RPMI8226 (cell line): ENCODE measurements around the gene ADAMTS2.

Experiments
- DNase-seq: peaks from one replicate; pipeline ENCODE4 v3.0.0-alpha.2; 2015

The ADAMTS2 gene

DNA sequence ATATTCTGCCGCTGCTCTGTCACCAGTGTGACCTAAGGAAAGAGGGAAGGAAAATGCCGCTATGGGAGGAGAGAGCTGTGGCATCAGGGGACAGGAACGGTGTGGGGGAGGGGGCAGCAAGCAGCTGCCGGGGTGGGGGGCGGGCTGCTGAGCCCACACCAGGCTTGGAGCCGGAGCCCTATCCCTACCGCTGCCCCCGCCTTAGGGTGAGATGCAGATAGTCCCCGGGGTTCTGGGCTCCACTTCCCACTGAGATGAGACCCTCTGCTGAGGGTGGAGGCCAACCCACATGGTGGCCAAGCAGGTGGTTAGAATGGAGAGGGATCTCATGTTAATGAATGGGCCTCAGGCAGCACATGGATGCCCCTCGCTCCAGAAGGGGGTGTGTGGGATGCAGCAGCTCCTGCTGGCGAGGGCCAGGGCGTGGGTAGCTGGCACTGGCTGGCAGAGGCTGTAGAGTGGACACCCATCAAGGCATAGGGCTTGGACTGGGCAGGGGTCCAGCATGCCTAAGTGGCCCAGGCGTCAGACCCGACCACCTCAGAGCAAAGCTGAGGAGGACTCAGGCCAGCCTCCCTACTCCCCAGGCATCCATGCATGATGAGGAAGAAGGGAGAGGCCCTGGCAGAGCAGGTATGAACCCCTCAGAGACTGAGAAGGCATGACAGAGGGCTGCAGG lies 153.6 kb downstream of the ADAMTS2 start:
- DNase-seq, result no peak

DNA sequence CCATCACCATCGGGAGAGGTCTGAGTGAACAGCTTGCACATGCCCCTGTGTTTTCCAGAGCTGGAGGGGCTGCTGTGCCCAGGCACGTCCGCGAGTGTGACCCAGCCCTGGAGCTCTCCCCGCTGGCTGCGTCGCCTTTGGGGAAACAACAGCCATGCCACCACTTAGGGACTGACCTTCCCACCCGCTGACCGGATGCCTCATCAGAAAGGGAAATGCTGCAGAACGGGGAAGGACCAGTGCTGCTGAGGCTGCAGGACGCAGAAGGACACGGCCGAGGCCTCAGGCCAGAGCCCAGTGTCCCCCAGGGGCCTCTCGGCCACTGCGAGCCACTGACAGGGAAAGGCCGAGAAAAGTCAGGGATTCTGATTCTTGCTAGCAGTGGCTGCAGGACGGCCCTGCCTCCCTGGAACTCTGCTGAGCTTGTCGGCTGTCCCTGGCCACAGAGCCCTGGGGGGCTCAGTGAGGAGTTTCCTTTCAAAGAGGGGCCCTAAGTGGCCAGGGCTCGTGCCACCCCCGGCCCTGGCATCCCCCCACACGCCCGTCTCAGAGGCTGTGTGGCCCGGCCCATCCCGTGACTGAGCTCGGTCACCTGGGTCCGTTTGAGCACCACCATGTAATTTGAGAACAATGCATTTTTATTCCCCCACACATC lies 154.3 kb downstream of the ADAMTS2 start:
- no peak for DNase-seq

DNA sequence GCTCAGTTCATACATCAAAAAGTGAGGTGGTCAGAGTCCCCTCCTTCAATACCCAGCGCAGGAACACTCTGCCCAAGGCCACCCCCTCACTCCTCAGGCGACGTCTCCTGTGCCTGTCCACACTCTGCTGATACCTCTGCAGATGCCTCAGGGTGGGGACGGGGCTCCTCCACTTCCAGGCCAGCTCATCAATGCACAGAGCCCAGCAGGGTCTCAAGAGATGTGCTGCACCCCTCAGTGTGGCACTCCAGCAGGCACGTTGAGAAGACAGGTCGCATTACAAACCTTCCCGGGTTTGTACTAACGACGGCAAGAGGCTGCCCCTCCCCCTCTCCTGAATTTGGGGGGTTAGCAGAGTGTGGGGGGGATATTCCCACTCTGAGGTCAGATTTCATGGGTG lies 156.6 kb downstream of the ADAMTS2 start:
- DNase-seq, result no peak

DNA sequence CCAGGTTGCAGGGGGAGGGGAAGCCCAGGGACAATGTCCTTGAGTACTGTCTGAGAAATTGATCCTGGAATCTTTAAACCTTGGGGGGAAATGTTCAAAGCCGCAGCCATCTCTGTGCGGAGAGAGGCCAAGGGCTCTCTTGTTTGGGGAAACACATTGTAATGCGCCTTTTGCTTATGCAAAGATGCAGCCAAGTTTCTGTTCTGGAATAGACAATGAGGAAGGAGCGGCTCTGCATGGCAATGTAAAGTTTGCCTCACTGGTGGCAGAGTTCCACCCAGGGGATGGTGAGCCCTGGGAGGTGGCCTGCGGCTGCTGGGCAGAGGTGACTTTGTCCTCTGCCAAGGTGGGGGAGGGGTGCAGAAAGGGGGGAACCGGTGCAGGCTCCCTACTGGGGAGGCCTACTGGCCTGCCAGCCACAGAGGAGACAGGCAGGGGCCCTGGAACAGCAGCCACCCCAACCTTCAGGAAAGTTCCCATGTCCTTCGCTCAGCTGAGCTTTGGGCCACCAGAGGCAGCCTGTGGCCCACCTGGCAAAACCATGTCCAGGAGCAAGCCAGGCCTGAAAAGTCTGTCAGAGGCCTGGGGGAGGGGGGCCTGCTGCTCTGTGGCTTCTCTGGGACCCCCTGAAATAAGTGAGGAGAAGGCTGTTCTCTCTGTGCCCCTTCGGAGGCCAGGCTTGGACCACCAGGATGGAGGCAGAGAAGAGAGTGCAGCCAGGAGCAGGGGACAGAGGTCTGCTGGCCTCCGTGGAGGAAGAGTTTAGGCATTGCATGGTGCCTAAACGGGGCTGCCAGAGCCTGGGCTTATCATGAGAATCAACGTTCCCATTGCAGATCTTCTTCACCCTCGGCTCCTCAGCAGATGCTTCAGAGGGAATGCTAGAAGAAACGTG lies 157.3 kb downstream of the ADAMTS2 start:
- no peak for DNase-seq

DNA sequence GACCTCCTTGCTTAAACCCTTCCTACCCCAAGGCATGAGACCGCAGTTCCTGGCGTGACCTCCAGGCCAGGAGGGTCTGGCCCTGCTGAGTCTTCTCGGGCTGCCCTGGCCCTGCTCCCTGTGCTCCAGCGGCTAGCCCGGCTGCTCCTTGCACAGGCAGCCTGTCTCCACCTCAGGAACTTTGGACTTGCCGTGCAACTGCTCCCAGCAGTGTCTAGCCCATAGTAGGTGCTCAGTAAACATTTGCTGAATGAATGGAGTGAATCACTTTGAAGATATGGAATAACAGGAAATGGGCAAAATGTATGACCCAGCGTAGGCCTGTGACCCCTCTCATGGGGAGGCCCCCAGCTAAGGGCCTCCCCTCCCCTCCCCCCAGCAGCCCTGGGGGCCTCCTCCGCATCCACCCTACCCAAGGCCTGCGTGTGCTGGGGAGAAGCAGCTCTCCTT lies 158.0 kb downstream of the ADAMTS2 start:
- DNase-seq, result no peak

DNA sequence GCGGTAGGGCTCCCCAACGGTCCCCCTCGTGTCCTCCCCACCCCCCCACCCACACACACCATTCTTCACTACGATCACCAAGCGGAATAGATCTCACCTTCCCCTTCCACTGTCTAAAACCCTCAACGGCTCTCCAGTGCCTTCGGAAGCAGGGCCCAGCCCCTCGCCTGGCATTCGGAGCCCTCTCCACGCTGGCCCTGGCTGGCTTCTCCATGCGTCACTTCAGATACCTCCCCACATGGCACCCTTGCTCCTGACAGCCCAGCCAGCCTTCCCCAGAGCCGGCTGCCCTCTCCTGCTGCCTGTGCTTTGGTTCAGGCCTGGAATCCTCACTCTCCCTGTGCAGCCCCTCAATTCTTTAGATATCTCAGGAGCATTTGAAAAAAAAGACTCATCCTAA lies 158.5 kb downstream of the ADAMTS2 start:
- no peak for DNase-seq

DNA sequence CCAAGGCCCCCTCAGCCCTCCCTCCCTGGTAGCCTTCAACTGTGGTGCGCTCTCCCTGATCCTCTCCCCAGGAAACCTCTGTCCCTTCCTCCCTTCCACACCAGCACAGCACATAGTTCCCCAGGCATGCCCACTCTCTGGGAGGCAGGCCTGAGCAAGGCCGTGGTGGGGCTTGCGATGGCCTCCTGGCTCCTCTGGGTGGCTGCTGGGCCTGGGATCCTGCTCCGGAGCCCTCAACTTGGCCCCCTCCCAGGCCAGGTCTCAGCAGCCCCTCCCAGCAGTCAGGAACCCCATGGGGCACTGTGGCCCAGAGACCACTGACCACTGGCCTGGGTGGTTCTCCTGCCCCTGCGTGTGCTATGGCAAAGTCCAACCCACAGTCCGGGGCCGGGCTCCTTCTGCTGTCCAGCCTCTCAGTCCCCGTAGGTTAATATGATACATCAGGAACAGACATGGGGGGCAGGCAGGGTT lies 159.3 kb downstream of the ADAMTS2 start:
- DNase-seq, result no peak

DNA sequence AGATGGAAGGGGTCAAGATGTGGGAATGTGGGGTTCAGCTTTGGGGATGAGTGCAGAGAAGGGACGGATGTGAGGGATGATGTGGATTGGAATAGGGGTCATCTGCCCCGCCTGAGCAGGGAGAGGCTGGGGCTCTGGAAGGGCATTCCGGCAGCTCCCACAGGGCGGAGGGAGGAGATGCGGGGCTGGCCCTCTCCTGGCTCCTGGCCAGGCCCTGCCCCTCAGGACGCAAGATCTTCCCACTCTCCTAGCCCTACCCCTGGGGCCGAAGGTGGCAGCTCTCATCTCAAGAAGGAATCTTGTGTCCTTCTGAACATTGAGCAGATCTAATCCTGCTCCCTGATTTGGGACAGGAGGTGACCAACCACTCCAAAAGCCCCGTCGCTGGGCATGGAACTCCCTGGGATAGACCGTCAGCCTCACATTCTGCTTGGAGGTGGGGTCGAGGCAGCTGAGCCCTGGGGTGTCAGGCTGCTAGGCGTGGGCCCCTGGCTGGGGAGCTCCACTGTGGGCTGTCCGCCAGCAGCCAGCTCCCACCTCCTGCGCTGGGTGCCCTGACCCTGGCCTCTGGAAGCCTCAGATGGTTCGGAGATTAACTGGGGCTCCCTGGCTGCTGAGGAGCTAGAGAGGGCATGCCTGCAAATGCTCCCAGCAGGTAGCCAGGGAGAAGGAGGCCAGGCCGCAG lies 159.9 kb downstream of the ADAMTS2 start:
- no peak for DNase-seq

DNA sequence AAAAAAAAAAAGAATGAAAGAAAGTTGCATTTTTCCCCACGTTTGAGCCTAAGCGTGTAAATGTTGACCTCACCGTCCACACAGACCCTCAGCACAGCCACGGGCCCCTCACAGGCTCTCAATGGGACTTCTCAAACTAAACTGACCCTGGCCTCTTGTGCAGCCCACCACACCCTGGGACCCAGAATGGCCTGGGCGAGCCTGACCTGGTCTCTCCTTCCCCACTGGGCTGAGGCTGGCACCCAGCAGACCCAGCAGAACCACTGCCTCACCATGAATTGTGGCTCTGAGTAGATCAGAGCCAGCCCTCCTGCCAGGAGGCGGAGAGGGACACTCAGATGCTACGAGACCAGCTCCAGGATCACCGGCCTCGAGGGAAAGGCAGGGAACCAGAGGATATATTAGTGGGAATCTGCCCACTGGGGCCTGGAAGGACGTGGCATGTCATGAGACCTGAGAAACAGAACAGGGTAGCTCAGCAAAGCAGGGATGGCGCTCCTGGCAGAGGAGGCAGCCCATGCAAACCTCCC lies 160.7 kb downstream of the ADAMTS2 start:
- no peak for DNase-seq

DNA sequence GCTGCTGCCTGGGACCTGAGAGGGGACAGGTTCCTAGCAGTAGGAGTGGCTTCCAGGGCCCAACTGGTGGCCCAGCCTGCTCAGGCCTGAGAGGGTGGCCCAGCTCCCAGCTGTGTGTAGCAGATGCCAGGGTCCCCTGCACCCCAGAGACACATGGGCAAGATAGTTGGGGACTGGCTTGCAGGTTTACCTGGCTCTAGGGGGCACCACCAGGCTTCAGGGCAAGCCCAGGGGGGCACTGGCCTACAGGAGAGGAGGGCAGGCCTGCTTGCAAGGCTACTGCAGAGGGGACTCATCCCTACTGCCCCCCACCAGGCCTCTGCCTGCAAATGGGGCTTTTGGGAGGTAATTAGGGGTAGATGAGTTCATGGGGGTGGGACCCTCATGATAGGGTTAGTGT lies 161.8 kb downstream of the ADAMTS2 start:
- DNase-seq, result no peak

DNA sequence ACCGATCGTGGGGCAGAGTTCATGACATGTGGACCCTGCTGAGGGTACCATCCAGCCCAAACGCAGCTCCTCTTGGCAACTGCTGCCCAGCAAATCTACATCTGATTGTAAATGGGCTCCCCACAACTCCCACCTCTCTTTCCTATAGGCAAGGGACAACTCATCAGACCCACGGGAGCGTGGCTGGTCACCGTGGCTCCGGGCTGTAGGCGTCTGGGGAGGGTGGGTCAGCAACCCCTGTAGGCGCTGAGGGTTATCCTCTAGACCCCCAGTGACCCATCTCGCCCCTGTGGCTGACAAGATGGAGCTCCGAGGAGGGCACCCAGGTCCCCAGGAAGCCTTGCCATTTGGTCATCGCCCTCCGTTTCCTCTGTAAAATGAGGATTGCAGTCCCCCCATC lies 162.7 kb downstream of the ADAMTS2 start:
- DNase-seq, result no peak

DNA sequence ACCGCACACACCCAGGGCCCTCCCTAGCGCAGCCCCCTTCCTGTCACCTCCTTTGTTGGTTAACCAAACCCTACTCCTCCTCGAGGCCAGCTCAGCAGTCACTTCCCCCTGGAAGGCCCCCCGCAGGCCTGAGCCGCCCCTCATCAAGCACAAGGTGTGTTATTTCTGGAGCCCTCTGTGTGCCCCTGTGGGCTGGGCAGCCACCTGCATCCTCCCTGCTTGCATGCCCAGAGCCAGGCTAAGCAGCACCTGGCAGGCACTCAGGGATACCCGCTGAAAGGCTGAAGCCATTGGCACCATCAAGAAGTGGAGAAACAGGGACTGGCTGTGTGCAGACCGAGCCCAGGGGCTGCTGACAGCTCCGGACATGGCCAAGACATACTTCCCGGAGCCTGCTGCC lies 163.3 kb downstream of the ADAMTS2 start:
- DNase-seq, result no peak

DNA sequence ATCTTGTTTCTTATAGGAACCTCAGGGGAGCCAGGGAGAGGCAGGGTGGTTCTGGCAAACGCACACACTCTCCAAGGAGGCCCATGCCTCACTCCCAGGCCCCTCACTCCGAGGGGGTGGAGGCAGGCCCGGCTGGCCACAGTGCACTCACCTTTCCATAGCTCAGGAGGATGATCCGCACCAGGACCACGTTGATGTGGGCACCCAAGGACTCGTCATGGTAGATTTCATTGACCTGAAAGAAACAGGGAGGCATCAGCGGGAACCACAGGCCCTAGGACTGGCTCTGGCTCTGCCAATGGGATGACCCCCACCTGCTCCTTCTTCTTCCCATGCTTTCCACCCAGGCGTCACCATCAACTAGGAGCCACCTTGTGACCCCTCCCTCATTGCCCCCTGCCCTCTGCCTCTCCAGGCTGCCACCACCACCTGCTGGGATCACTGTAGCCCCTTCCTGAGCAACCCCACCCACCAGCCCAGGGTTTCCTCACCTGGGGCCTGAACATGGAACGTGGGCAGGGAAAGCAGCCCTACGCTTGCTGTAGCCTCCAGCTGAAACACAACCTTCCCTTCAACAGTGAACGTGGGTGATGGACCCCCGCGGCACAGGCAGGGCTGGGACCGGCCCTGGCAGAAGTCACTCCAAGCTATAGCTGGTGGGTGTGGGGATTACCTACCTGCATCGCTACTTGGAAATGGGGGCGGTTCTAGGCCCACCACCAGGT lies 164.2 kb downstream of the ADAMTS2 start:
- DNase-seq, result no peak

DNA sequence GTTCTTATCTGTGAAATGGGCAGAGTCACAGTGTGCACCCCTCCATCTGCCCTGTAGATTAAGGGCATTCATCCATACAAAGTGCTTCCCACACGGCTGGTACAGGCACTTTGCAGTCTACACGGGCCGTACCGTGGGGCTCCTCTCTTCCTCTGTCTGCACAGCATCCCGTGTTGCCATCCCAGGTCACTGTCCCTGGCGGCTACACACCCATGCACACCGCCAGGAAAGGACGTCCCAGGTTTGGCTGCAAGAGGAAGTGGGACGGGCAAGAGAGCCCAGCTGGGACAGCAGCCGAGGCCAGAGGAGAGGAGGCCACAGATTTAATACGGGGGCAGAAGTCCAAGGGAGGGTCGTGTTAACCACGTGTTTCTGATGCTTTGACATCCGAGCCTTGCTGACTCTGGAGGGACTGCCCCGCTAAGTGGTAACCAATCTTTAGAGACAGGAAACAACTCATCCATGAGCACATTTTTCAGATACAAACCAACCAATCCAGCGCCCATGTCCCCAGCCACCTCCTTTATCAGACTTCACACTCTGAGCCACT lies 165.1 kb downstream of the ADAMTS2 start:
- no peak for DNase-seq

DNA sequence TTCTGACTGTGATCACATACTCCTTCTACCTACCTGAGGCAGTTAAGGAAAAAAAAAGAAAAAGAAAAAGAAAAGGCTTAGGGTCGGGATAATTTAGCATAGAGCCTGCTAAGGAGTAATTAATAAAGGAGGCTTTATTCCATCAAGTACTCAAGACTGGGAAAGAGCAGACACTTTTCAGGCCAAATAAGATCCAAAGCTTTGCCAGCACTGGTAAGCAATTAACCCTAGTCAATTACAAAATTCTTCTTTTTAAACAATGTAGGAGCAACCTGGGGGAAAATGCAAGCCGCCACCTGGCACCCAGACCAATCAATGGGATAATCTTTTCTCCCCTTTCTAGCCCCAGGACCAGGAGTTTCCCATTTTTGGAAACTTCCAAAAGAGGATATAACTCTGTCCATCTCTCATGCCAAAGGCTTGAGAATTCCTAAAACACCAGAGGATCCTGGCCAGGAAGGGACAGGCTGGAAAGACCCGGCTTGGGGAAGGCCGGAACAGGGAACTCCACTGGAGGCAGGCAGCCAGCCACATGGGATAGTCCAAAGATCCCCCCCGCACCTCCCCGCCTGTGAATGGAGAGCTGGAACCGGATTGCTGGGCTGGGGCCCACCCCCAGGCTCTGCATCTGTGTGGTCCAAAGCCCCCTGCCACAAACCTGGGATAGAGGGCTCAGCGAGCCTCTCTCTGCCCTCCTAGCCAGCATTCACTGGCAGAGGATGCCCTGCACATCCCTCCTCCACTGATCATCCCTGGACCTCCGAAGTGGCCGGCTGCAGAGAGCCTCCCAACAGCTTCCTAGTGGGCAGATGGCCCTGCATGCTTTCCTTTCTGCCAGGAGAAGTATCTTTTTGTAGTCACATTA lies 167.3 kb downstream of the ADAMTS2 start:
- no peak for DNase-seq

DNA sequence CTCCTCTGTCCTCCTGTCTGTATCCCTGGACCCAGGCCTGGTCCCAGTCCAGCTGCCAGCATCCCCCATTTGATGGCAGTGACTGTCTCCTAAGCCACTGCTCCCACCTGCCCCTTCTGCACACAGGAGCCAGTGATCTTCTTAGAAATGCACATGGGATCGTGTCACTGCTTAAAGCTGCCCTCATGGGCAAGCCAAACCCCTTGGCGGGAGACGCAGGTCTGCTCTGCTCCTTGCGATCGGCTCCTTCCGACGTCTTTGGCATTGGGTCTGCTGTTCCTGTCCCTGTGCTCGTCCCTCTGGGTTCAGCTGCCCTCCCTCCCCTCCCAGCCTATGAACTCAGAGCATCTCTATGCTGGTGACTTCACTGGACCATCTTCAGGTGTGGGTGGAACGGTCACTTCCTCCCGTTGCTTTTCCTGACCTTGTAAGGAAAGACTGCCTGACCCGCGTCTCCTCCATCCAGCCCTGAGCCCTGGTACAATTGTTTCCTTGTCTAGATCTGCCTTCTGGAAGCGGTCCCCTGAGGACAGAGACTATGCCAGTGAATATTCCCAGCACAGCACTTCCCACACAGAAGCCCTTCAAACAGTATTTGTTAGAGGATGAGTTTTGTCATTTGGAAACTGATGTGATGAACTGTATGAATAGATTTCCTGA lies 168.6 kb downstream of the ADAMTS2 start:
- DNase-seq, result no peak

DNA sequence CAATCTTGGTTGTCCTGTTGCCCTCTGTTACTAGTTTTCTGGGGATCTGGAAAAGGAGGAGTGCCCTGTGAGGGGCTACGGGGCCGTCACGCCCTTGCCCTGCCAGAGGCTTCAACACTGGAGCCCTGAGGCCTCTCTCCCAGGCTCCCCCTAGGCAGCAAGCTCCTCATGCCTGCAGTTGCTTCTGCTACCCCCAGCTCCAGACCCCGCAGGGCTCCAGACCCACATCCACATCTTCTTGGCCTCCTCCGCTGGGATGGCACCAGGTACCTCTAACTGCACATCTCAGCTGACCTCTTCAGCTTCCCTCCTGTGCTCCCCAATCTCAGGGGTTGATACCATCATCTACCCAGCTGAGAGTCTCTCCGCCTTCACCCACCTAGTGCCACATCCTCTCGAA lies 169.1 kb downstream of the ADAMTS2 start:
- no peak for DNase-seq

DNA sequence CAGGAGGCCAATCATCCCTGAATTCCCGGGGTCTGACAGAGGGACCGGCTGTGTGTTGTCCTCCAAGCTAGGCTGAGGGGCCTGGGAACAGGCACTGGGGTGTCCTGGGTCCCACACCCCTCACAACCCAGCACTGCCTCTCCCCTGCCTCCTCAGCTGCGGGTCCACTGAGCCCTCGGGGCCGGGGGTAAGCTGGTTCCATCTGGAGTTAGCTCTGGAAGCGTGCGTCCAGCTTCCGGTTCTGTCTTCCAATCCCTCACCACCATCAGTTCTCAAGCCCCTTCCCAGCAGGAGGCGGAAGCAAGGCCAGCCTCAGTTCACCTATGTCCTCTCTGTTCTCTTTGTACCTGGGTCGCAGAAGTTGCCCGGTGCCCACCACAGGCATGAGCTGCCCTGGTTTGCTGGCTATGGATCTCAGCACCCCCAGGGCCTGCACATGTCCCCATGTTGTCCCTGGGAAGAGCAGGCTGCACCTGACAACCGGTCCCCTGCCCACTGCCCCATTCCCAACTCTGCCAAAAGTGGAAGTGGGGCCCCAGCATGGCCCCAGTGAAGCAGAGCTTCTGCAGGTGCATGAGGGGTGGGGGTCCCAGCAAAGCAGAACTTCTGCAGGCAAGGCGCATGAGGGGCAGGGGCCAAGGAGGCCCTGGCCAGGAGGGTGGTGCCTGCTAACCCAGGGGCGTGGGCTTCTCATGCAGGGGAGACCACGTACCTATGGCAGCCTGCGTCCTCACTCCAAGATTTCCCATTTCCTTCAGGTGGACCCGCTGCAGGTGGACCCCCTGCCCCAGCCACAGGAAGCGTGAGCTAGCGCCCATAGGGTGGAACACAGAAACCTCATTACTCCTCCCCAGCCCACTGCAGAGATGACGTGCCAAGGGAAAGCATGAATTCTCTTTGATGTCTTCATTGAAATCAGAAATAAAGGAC lies 173.2 kb downstream of the ADAMTS2 start:
- DNase-seq, result no peak

DNA sequence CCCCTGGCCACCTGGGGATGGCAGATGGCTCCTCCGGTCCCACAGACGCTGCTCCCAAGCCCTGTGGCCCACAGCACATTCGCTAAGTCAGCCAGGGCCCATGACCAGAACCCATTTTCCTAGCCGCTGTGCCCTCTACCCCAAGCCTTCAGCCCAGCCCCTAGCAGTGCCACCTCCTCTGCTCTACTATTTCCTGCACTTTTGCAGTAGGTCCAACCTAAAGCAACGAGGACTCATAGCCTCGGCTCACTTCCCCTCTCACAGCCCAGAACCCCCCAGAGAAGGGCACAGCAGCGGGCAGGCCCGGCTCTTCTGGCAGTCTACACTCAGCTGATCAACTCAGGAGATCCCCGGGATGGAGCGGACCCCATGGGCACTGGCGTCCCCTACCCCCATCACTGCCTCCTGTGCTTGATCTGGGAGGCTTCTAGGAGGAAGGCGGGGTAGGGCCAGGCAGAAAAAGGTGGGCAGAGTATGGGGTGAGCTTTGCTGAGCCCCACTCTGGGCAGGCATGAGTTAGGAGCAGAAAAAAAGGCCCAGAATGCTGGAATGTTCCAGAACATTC lies 173.9 kb downstream of the ADAMTS2 start:
- no peak for DNase-seq
